Measurements from ENCODE around the gene SAMD15. TPM values are rescaled to one million over a fixed set of nuclear protein-coding genes. Genes with fewer than 3 reads are reported as not detected.

SAMD15 gene
- total RNA-seq, 1 donor from 2014 or later = 2.0 TPM

DNA sequence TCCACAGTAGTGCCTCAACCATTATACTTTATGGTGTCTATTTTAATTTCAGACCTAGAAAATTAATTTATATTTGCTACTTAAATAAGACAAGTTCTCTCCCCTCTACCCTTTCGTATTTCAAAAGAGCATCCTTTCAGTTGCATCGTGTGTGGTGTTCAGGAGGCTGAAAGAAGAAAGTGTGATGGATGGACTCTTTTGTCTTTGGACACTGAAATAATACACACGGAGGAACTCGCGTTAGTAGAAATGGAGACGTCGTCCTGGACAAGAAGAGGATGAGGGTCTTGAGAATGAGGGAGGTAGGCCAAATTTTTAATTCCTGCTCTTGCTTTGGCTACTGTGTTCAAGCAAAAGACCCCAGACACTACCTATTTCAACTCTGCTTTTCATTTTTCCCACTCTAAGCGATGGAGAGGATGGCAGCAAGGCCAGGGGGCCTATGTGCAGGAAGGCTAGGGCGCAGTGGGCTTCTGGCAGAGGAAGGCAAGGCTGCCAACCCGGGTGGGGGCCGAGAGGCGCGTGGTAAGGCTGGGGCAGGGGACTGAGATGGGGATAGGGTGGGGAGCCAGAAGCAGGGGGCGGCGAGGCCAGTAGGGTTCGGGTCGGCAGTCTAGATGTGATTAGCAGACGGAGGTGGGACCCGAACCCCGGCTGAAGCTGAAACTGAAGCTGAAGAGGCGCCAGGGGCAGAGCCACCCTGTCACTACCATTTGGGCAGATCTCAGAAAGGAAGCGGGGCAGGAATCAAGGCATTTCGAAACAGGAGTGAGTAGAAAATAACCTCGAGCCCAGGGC, 1.0 kb upstream of the SAMD15 start:
- Mint-ChIP-seq H3K27ac (peak overlapping the region; percentile 94), H3K36me3 (no peaks in the 10 kb centered on the region), H3K4me1 (peaks cover 43% of the 10 kb centered on the region), H3K4me3 (peak overlapping the region; percentile 87), H3K9me3 (no peaks in the 10 kb centered on the region), H3K27me3 (ENCODE audit: low read depth) (no peaks in the 10 kb centered on the region)
- DNase-seq (ENCODE audit: low spot score in 2 of 2, unreplicated experiment in 2 of 2) = peak; percentile 18 to 44
- TF ChIP-seq CTCF (IDR thresholded peaks at IDR 0.05; ENCODE audit: unreplicated experiment) = no peak

DNA sequence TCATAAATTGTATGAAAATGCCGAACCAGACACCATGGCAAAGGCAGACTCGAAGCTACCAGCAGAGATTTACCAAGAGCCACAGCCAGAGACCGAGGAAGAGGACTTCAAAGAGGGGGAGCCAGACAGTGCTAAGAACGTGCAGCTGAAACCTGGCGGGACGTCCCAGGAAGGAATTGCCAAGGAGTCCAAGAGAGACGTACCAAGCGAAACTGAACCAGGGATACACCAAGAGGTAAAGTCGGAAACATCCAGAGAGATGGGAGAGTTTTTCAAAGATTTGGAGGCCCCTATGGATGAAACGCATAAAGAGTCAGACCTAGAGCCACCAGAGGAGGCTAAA, 294 bp downstream of the SAMD15 start:
- Mint-ChIP-seq H3K36me3 (no peaks in the 10 kb centered on the region), H3K9me3 (no peaks in the 10 kb centered on the region), H3K27me3 (ENCODE audit: low read depth) (no peaks in the 10 kb centered on the region), H3K27ac (no peak overlapping the region), H3K4me3 (no peak overlapping the region), H3K4me1 (peaks cover 32% of the 10 kb centered on the region)
- TF ChIP-seq CTCF (IDR thresholded peaks at IDR 0.05; ENCODE audit: unreplicated experiment) = no peak
- DNase-seq (ENCODE audit: low spot score in 2 of 2, unreplicated experiment in 2 of 2) = no peak

DNA sequence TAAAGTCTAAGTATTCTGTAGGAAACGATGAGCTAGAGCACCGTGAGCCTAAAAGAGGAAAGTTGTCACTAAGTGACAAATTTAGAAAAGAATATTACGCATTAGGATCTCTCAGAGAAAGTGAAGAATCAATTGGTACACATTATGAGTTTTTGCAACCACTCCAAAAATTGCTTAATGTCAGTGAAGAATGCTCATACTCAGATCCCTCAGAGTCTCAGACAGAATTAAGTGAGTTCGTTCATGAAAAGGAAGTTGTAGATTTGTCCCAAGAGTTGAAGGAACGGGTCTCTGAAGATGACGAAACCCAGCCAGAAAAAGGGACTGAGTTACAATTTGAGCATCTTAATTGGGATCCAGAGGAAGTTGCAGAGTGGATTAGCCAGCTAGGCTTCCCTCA, 1.5 kb downstream of the SAMD15 start:
- Mint-ChIP-seq H3K4me1 (peaks cover 21% of the 10 kb centered on the region), H3K27ac (no peak overlapping the region), H3K9me3 (no peaks in the 10 kb centered on the region), H3K4me3 (no peak overlapping the region), H3K27me3 (ENCODE audit: low read depth) (no peaks in the 10 kb centered on the region), H3K36me3 (no peaks in the 10 kb centered on the region)
- no peak for DNase-seq (ENCODE audit: low spot score in 2 of 2, unreplicated experiment in 2 of 2)
- no peak for TF ChIP-seq CTCF (IDR thresholded peaks at IDR 0.05; ENCODE audit: unreplicated experiment)

DNA sequence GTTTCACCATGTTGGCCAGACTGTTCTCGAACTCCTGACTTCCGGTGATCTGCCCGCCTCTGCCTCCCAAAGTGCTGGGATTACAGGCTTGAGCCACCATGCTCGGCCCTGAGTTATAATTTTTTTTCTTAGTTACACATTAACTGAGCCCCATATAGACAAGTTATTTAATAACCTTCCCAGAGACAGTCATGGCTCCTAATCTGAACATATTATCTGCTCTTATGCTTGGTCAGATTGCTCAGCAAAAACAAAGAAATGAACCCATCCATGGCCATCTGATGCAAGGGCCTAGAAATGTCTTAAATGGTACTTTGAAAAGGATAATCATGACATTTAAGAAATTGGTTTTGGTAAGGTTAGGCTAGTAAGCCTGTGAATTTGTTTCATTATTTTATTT, 13.0 kb downstream of the SAMD15 start:
- Mint-ChIP-seq H3K9me3 (no peaks in the 10 kb centered on the region), H3K27me3 (ENCODE audit: low read depth) (no peaks in the 10 kb centered on the region), H3K36me3 (peaks cover 2% of the 10 kb centered on the region), H3K4me1 (no peaks in the 10 kb centered on the region), H3K27ac (no peak overlapping the region), H3K4me3 (no peak overlapping the region)
- no peak for DNase-seq (ENCODE audit: low spot score in 2 of 2, unreplicated experiment in 2 of 2)
- TF ChIP-seq CTCF (IDR thresholded peaks at IDR 0.05; ENCODE audit: unreplicated experiment) = no peak

DNA sequence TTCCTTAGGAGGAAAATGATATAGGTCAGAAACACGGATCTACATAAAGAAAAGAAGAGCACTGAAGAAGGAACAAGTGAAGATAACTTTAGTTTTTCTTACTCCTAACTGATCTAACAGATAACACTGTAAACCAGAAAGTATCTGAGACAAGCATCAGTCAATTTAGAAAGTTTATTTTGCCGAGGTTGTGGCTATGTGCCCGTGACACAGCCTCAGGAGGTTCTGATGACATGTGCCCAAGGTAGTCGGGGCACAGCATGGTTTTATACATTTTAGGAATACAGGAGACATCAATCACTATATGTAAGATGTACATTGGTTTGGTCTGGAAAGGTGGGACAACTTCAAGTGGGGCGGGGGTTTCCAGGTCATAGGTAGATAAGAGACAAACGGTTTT, 23.0 kb downstream of the SAMD15 start:
- DNase-seq (ENCODE audit: low spot score in 2 of 2, unreplicated experiment in 2 of 2) = no peak
- Mint-ChIP-seq H3K27ac (no peak overlapping the region), H3K27me3 (ENCODE audit: low read depth) (no peaks in the 10 kb centered on the region), H3K9me3 (peaks cover 5% of the 10 kb centered on the region), H3K36me3 (peaks cover 5% of the 10 kb centered on the region), H3K4me3 (no peak overlapping the region), H3K4me1 (no peaks in the 10 kb centered on the region)
- TF ChIP-seq CTCF (IDR thresholded peaks at IDR 0.05; ENCODE audit: unreplicated experiment) = no peak

All from mesothelial cell of epicardium (in vitro differentiated cells).